Endothelial cell of umbilical vein (primary cell): Measurements from ENCODE around the gene TTLL4. TPM values are rescaled to one million over a fixed set of nuclear protein-coding genes. Genes with fewer than 3 reads are reported as not detected.

ENCODE experiments used
- BruUV-seq: library from RNA; stranded (reverse); fragments of 400-500 nt; replicated peaks from 2 replicates; lab custom pipeline; 2021; lab: Mats Ljungman, UMichigan
- CTCF ChIA-PET: fragments of 300-600, 350-600 bp; sonication (Branson Sonifier 250); formaldehyde crosslinking; loops from one replicate; lab custom pipeline; 2021; ENCODE audit warnings: antibody characterized with exemption, inconsistent platforms; lab: Charles Lee
- POLR2A ChIA-PET: fragments of 300-600, 350-600 bp; sonication (Branson Sonifier 250); formaldehyde crosslinking; loops from one replicate; lab custom pipeline; 2021; ENCODE audit warnings: antibody characterized with exemption, inconsistent platforms; lab: Charles Lee
- DNase-seq: peaks from one replicate; pipeline ENCODE4 v3.0.0-alpha.2; 2011; ENCODE audit warnings: low read depth, low spot score
- FAIRE-seq: peaks from 2 replicates; lab custom pipeline; 2011; peaks lifted over from hg19 to GRCh38; lab: Jason Lieb, UNC
- H2AFZ ChIP-seq: 2 replicates; pipeline ENCODE4 v1.6.0; 2012; ENCODE audit warnings: low read depth, low read length, control low read depth, inconsistent platforms
- H3K27ac ChIP-seq: 2 replicates; pipeline ENCODE4 v1.5.1; 2011; ENCODE audit warnings: low read depth, mild to moderate bottlenecking, control low read depth, low read length, moderate library complexity; ENCODE audit not compliant: insufficient read depth
- H3K27me3 ChIP-seq, 2 experiments: 2 replicates each; pipeline versions ENCODE4 v1.6.0 to v1.6.1; 2011; ENCODE audit warnings: low read length in 2 of 2, mixed read lengths in 1 of 2; ENCODE audit not compliant: control insufficient read depth in 2 of 2, insufficient read depth in 2 of 2
- H3K36me3 ChIP-seq, 2 experiments: 2 replicates in 1 of 2; 3 replicates in 1 of 2; pipeline ENCODE4 v1.5.1; 2011; ENCODE audit warnings: low read length in 2 of 2, mild to moderate bottlenecking in 1 of 2, moderate library complexity in 1 of 2; ENCODE audit not compliant: control insufficient read depth in 2 of 2, insufficient read depth in 2 of 2; ENCODE audit errors: extremely low read depth in 1 of 2
- H3K4me1 ChIP-seq: 3 replicates; pipeline ENCODE4 v1.5.1; 2011; ENCODE audit warnings: mild to moderate bottlenecking, low read length; ENCODE audit not compliant: control insufficient read depth, insufficient read depth; ENCODE audit errors: extremely low read depth
- H3K4me2 ChIP-seq: 2 replicates; pipeline ENCODE4 v1.6.1; 2011; ENCODE audit warnings: low read length, control low read depth, mixed read lengths; ENCODE audit not compliant: insufficient read depth
- H3K4me3 ChIP-seq, 3 experiments: fragments of 200-600 bp in 1 of 3; sonication (generic), shearing (Covaris generic) in 1 of 3; replicated peaks in 1 of 3; 2 replicates each; pipeline ENCODE4 v1.5.1; 2011 to 2016; ENCODE audit warnings: control low read depth in 3 of 3, low read length in 3 of 3, mild to moderate bottlenecking in 2 of 3, inconsistent platforms in 1 of 3, low read depth in 1 of 3, moderate library complexity in 1 of 3; ENCODE audit not compliant: insufficient read depth in 1 of 3
- H3K79me2 ChIP-seq: 2 replicates; pipeline ENCODE4 v1.6.0; 2012; ENCODE audit warnings: low read length, inconsistent platforms; ENCODE audit not compliant: control insufficient read depth, insufficient read depth
- H3K9ac ChIP-seq: replicated peaks from 2 replicates; pipeline ENCODE3; 2011; ENCODE audit warnings: low read length, control low read depth; ENCODE audit not compliant: insufficient read depth; ENCODE audit errors: extremely low read depth
- H3K9me1 ChIP-seq: replicated peaks from 3 replicates; pipeline ENCODE4 v1.6.0; 2011; ENCODE audit warnings: mild to moderate bottlenecking, low read length; ENCODE audit not compliant: control insufficient read depth, insufficient read depth; ENCODE audit errors: extremely low read depth
- H3K9me3 ChIP-seq: replicated peaks from 2 replicates; pipeline ENCODE4 v1.5.1; 2012; ENCODE audit warnings: low read length, inconsistent platforms; ENCODE audit not compliant: control insufficient read depth, insufficient read depth
- H4K20me1 ChIP-seq: replicated peaks from 2 replicates; pipeline ENCODE3; 2011; ENCODE audit warnings: mild to moderate bottlenecking, low read length; ENCODE audit not compliant: control insufficient read depth, insufficient read depth; ENCODE audit errors: extremely low read depth
- EZH2 ChIP-seq: IDR thresholded peaks from 2 replicates; pipeline ENCODE4 v1.6.1; 2012; ENCODE audit warnings: borderline replicate concordance, low read depth, mild to moderate bottlenecking, moderate library complexity, low read length, inconsistent platforms; ENCODE audit not compliant: severe bottlenecking
- FOS ChIP-seq: IDR thresholded peaks from 2 replicates; pipeline ENCODE4 v1.6.1; 2011; ENCODE audit warnings: mild to moderate bottlenecking, low read length, moderate library complexity, borderline replicate concordance; ENCODE audit not compliant: insufficient read depth
- GATA2 ChIP-seq: IDR thresholded peaks from 2 replicates; pipeline ENCODE4 v1.7.0; 2011; ENCODE audit warnings: low read depth, mild to moderate bottlenecking, moderate library complexity, mixed read lengths, low read length; ENCODE audit not compliant: insufficient read length, insufficient read depth
- JUN ChIP-seq: IDR thresholded peaks from 2 replicates; pipeline ENCODE4 v1.6.1; 2011; ENCODE audit warnings: borderline replicate concordance, low read depth; ENCODE audit not compliant: insufficient read length, insufficient read depth
- MYC ChIP-seq: IDR thresholded peaks from one replicate; pipeline ENCODE4 v1.6.1; 2011; ENCODE audit warnings: mild to moderate bottlenecking, low read depth, low read length
- POLR2A ChIP-seq: IDR thresholded peaks from 2 replicates; pipeline ENCODE4 v1.6.1; 2012; ENCODE audit warnings: low read depth, mild to moderate bottlenecking, control low read depth, low read length
- POLR2AphosphoS5 ChIP-seq: IDR thresholded peaks from 2 replicates; pipeline ENCODE4 v1.6.1; 2012; ENCODE audit warnings: low read depth, mild to moderate bottlenecking, control low read depth, low read length, moderate library complexity; ENCODE audit not compliant: insufficient read depth
- dilution Hi-C: fragments of 300-500 bp; cut with MboI; formaldehyde crosslinking; loops from one replicate; pipeline ENCODE4 v1.15.0; 2019; ENCODE audit warnings: low sequenced_read_pairs; ENCODE audit not compliant: extremely low pct_ligation_motif_present
- intact Hi-C: fragments of 100-400 bp; cut with micrococcal nuclease; formaldehyde crosslinking; loops from one replicate; pipeline ENCODE4 v1.10.0; 2022
- polyA plus RNA-seq, 4 experiments: library from polyadenylated mRNA; depleted of rRNA in 3 of 4; stranded (reverse) in 3 of 4; unstranded in 1 of 4; fragments of >200 nt; gene quantifications; 2 replicates each; pipeline versions ENCODE4 v1.2.1 to v1.2.3, GENCODE V29; 2011 to 2012; ENCODE audit warnings: missing spikeins in 1 of 4
- total RNA-seq: library from RNA; stranded (reverse); gene quantifications from 2 replicates; pipeline ENCODE4 v1.2.3, GENCODE V29; 2021
- TF ChIP-seq, protein P1 (sequence below), 2 donors: IDR thresholded peaks; 1 replicate in 1 of 2; 2 replicates in 1 of 2; pipeline ENCODE4 v1.5.1; 2011; ENCODE audit warnings: low read length in 2 of 2, mild to moderate bottlenecking in 2 of 2, moderate library complexity in 2 of 2, control low read depth in 1 of 2, inconsistent platforms in 1 of 2, low read depth in 1 of 2; ENCODE audit not compliant: insufficient read depth in 1 of 2; ENCODE audit errors: extremely low read depth in 1 of 2
- TF ChIP-seq, protein P2 (sequence below): IDR thresholded peaks from 2 replicates; pipeline ENCODE4 v1.6.1; 2011; ENCODE audit not compliant: insufficient read depth, insufficient read length

Gene TTLL4
- total and polyA plus RNA-seq, 2 donors (not counting 3 experiments of a cell fraction or from before 2014, with no cell fraction given): 26.7 to 45.0 TPM

DNA sequence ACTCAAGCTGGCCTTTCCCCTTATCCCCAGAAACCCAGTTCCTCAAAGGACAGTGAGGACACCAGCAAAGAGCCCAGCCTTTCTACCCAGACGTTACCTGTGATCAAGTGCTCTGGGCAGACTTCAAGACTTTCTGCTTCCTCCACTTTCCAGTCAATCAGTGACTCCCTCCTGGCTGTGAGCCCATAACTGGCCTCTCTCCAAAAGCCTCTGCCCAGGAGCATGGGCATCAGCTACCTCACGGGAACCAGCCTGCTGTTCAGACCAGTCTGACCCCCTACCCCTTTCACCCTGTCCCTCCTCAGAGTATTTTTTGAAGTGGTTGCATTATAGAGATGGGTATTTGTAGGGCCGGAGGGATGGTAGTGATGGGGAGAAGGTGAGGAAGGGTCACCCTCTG, 43.6 kb downstream of the TTLL4 start:
- Histone ChIP-seq H3K27me3 (no peaks in the 10 kb centered on the region), H3K9me3 (no peaks in the 10 kb centered on the region), H3K27ac (no peak overlapping the region), H3K9ac (no peak overlapping the region), H3K4me1 (no peaks in the 10 kb centered on the region), H3K79me2 (no peaks in the 10 kb centered on the region), H3K4me2 (no peak overlapping the region), H3K9me1 (no peaks in the 10 kb centered on the region), H3K36me3 (peaks cover 17 to 26% of the 10 kb centered on the region in 2 experiments), H4K20me1 (no peaks in the 10 kb centered on the region), H2AFZ (no peak overlapping the region), H3K4me3 (no peak overlapping the region)
- FAIRE-seq (no peak), DNase-seq (no peak)
- dilution Hi-C loops: no loop called here
- intact Hi-C loops: no loop called here
- CTCF ChIA-PET: interaction anchor here (9.8 kb wide), 1 partner anchor 94 kb away, joined by 81 read pairs; no protein-coding TSS in a partner anchor
- TSS peak; percentile 20 for BruUV-seq
- POLR2A ChIA-PET: no interaction called here
- TF ChIP-seq MYC: no peak
- TF ChIP-seq, protein P1, sequence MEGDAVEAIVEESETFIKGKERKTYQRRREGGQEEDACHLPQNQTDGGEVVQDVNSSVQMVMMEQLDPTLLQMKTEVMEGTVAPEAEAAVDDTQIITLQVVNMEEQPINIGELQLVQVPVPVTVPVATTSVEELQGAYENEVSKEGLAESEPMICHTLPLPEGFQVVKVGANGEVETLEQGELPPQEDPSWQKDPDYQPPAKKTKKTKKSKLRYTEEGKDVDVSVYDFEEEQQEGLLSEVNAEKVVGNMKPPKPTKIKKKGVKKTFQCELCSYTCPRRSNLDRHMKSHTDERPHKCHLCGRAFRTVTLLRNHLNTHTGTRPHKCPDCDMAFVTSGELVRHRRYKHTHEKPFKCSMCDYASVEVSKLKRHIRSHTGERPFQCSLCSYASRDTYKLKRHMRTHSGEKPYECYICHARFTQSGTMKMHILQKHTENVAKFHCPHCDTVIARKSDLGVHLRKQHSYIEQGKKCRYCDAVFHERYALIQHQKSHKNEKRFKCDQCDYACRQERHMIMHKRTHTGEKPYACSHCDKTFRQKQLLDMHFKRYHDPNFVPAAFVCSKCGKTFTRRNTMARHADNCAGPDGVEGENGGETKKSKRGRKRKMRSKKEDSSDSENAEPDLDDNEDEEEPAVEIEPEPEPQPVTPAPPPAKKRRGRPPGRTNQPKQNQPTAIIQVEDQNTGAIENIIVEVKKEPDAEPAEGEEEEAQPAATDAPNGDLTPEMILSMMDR (IDR thresholded peaks at IDR 0.05; ENCODE audit: extremely low read depth in 1 of 2, insufficient read depth in 1 of 2, low read depth in 1 of 2, low read length in 2 of 2): no peak
- TF ChIP-seq GATA2: no peak
- TF ChIP-seq EZH2: no peak
- TF ChIP-seq, protein P2, sequence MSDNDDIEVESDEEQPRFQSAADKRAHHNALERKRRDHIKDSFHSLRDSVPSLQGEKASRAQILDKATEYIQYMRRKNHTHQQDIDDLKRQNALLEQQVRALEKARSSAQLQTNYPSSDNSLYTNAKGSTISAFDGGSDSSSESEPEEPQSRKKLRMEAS: no peak
- TF ChIP-seq POLR2A: no peak
- TF ChIP-seq JUN: no peak
- TF ChIP-seq FOS: no peak
- TF ChIP-seq POLR2AphosphoS5: no peak
